NCI-H1092 treated with DMSO at 0.1 percent for 48 hours (cell line): ENCODE data around the gene CPSF4.

ENCODE experiments used
- DNase-seq: peaks from one replicate; lab custom pipeline; 2025; lab: John Stamatoyannopoulos, UW

The CPSF4 gene

GRCh38 chr7:99449326-99449725 is 10.6 kb downstream of the CPSF4 start:
- no peak for DNase-seq

GRCh38 chr7:99451936-99452335 is 13.2 kb downstream of the CPSF4 start:
- no peak for DNase-seq

GRCh38 chr7:99452541-99452940 is 13.8 kb downstream of the CPSF4 start:
- DNase-seq = no peak

GRCh38 chr7:99453105-99453504 is 14.4 kb downstream of the CPSF4 start:
- DNase-seq = no peak

- DNase-seq = no peak
Measured at GRCh38 chr7:99455874-99456273, 17.1 kb downstream of the CPSF4 start.

- no peak for DNase-seq
Measured at GRCh38 chr7:99456288-99456687, 17.5 kb downstream of the CPSF4 start.

GRCh38 chr7:99457050-99457649 is 18.4 kb downstream of the CPSF4 start:
- no peak for DNase-seq

GRCh38 chr7:99457650-99458493 is 19.1 kb downstream of the CPSF4 start:
- DNase-seq = no peak

GRCh38 chr7:99459087-99459486 is 20.3 kb downstream of the CPSF4 start:
- peak; percentile 10 for DNase-seq

GRCh38 chr7:99460651-99461050 is 21.9 kb downstream of the CPSF4 start:
- no peak for DNase-seq

- no peak for DNase-seq
Measured at GRCh38 chr7:99461221-99461620, 22.5 kb downstream of the CPSF4 start.

- no peak for DNase-seq
Measured at GRCh38 chr7:99465421-99465768, 26.7 kb downstream of the CPSF4 start.

- DNase-seq = no peak
Measured at GRCh38 chr7:99468336-99468918, 29.7 kb downstream of the CPSF4 start.

GRCh38 chr7:99469381-99470065 is 30.8 kb downstream of the CPSF4 start:
- DNase-seq = no peak

GRCh38 chr7:99472561-99473314 is 34.0 kb downstream of the CPSF4 start, which contains the start of gene ZNF789:
ZNF789 (plus strand) TSS chr7:99472890; CDS start chr7:99476457, 3,567 bp downstream.
- peak; percentile 98 for DNase-seq

- DNase-seq = no peak
Measured at GRCh38 chr7:99473315-99473596, 34.5 kb downstream of the CPSF4 start.

GRCh38 chr7:99476107-99476506 is 37.4 kb downstream of the CPSF4 start:
- no peak for DNase-seq

- no peak for DNase-seq
Measured at GRCh38 chr7:99478464-99479440, 40.0 kb downstream of the CPSF4 start.

GRCh38 chr7:99485094-99485493 is 46.4 kb downstream of the CPSF4 start:
- DNase-seq = no peak

GRCh38 chr7:99489235-99489634 is 50.5 kb downstream of the CPSF4 start:
- DNase-seq = no peak

- DNase-seq = no peak
Measured at GRCh38 chr7:99490878-99491277, 52.1 kb downstream of the CPSF4 start.
